GM12878 (cell line): ENCODE results near the gene SIRT3.
A peak's percentile ranks its signal among the peaks of the same experiment; 100 is the strongest.

ENCODE experiments used
- BHLHE40 ChIP-seq, 2 experiments: fragments of 450-650 bp in 1 of 2; IDR thresholded peaks; 2 replicates each; pipeline ENCODE4 v1.6.1; 2011 to 2017; ENCODE audit warnings: low read depth in 2 of 2, borderline replicate concordance in 1 of 2, improper control_type of control experiment in 1 of 2, low read length in 1 of 2, mild to moderate bottlenecking in 1 of 2
- CHD4 ChIP-seq: fragments of 200-600 bp; sonication (generic); IDR thresholded peaks from 2 replicates; pipeline ENCODE4 v1.6.1; 2016; ENCODE audit warnings: mild to moderate bottlenecking
- EGR1 ChIP-seq, 2 experiments: IDR thresholded peaks; 1 replicate in 1 of 2; 2 replicates in 1 of 2; pipeline ENCODE4 v1.6.1; 2011 to 2012; ENCODE audit warnings: low read depth in 2 of 2, low read length in 2 of 2, borderline replicate concordance in 1 of 2, mild to moderate bottlenecking in 1 of 2, moderate library complexity in 1 of 2
- FOXM1 ChIP-seq: IDR thresholded peaks from 2 replicates; pipeline ENCODE4 v1.6.1; 2012; ENCODE audit warnings: low read depth, mild to moderate bottlenecking, inconsistent platforms, low read length, moderate library complexity
- IKZF2 ChIP-seq, 2 experiments: fragments of 450-650 bp; IDR thresholded peaks; 2 replicates each; pipeline ENCODE4 v1.6.1; 2017; ENCODE audit warnings: mild to moderate bottlenecking in 2 of 2, moderate library complexity in 2 of 2
- NBN ChIP-seq: fragments of 450-650 bp; IDR thresholded peaks from 2 replicates; pipeline ENCODE4 v1.6.1; 2016
- POLR2A ChIP-seq: IDR thresholded peaks from 2 replicates; pipeline ENCODE4 v1.6.1; 2011; ENCODE audit warnings: low read depth, mild to moderate bottlenecking, low read length
- SREBF1 ChIP-seq: IDR thresholded peaks from 2 replicates; pipeline ENCODE4 v1.6.1; 2012; ENCODE audit warnings: mild to moderate bottlenecking, low read length
- TAF1 ChIP-seq: IDR thresholded peaks from 2 replicates; pipeline ENCODE4 v1.6.1; 2011; ENCODE audit warnings: mild to moderate bottlenecking, low read depth, low read length, borderline replicate concordance
- TCF3 ChIP-seq: IDR thresholded peaks from 2 replicates; pipeline ENCODE4 v1.6.1; 2012; ENCODE audit warnings: low read depth, mild to moderate bottlenecking, low read length, borderline replicate concordance; ENCODE audit not compliant: insufficient read depth
- ZNF24 ChIP-seq: fragments of 450-650 bp; IDR thresholded peaks from 2 replicates; pipeline ENCODE4 v1.6.1; 2017; ENCODE audit warnings: antibody characterized with exemption, mild to moderate bottlenecking
- TF ChIP-seq, protein P1 (sequence below): IDR thresholded peaks from 2 replicates; pipeline ENCODE4 v1.6.1; 2012; ENCODE audit warnings: low read depth, low read length, improper control_type of control experiment
- TF ChIP-seq, protein P2 (sequence below), 3 experiments: IDR thresholded peaks in 2 of 3; conservative IDR thresholded peaks in 1 of 3; 2 replicates each; pipeline ENCODE4 v1.5.1; 2011; ENCODE audit warnings: low read depth in 3 of 3, low read length in 3 of 3, mild to moderate bottlenecking in 3 of 3, control low read depth in 2 of 3, moderate library complexity in 2 of 3, inconsistent platforms in 1 of 3, mixed read lengths in 1 of 3; ENCODE audit not compliant: control insufficient read depth in 2 of 3, insufficient read depth in 1 of 3; ENCODE audit errors: extremely low read depth in 1 of 3
- TF ChIP-seq, protein P3 (sequence below): IDR thresholded peaks from 2 replicates; pipeline ENCODE4 v1.6.1; 2012; ENCODE audit warnings: mild to moderate bottlenecking, low read depth, low read length

DNA sequence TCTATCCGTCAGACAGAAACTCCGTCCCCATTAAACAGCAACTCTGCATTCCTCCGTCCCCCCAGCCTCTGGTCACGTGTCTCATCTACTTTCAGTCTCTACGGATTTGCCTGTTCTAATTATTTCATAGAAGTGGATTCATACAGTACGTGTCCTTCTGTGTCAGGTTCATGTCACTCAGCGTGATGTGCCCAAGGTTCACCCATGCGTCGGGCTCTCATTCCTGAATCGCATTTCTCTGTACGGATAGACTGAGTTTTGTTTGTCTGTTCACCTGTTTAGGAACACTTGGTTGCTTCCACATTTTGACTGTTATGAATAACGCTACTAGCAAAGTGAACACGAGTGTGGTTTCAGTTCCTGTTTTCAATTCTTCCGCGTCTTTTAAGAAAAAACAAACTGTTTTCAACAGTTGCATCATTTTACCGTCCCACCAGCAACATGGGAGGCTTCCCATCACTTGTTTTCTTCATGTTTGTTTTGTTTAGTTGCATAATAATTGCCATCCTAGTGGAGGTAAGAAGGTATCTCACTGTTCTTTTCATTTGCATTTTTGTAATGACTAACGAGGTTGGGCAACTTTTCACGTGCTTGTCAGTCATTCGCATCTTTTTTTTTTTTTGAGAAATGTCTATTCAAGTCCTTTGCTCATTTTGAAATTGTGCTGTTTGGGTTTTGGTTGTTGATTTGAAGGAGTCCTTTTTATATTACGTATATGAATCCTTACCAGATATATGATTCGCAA is 33.2 kb upstream of the SIRT3 start:
- TF ChIP-seq NBN (peak; percentile 91), ZNF24 (peak; percentile 67; the same call in 1 of the 2 replicates), BHLHE40 (IDR thresholded peaks at IDR 0.05; ENCODE audit: borderline replicate concordance in 1 of 2, low read depth in 2 of 2, low read length in 1 of 2) (peak; percentile 90 to 94), SREBF1 (no peak; the same call in none of the 2 replicates), EGR1 (IDR thresholded peaks at IDR 0.05; ENCODE audit: borderline replicate concordance in 1 of 2, low read depth in 2 of 2, low read length in 2 of 2) (no peak), IKZF2 (IDR thresholded peaks at IDR 0.05) (peak; percentile 94 to 95), CHD4 (0 out of 2 replicates have a peak, but pooled peaks have one; percentile 19), POLR2A (no peak; the same call in 1 of the 2 replicates), FOXM1 (peak; percentile 96), TCF3 (peak; percentile 88; the same call in 1 of the 2 replicates), TAF1 (peak; percentile 57)
- TF ChIP-seq, protein P1, sequence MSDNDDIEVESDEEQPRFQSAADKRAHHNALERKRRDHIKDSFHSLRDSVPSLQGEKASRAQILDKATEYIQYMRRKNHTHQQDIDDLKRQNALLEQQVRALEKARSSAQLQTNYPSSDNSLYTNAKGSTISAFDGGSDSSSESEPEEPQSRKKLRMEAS, result peak; percentile 17; the same call in 1 of the 2 replicates
- TF ChIP-seq, protein P2, sequence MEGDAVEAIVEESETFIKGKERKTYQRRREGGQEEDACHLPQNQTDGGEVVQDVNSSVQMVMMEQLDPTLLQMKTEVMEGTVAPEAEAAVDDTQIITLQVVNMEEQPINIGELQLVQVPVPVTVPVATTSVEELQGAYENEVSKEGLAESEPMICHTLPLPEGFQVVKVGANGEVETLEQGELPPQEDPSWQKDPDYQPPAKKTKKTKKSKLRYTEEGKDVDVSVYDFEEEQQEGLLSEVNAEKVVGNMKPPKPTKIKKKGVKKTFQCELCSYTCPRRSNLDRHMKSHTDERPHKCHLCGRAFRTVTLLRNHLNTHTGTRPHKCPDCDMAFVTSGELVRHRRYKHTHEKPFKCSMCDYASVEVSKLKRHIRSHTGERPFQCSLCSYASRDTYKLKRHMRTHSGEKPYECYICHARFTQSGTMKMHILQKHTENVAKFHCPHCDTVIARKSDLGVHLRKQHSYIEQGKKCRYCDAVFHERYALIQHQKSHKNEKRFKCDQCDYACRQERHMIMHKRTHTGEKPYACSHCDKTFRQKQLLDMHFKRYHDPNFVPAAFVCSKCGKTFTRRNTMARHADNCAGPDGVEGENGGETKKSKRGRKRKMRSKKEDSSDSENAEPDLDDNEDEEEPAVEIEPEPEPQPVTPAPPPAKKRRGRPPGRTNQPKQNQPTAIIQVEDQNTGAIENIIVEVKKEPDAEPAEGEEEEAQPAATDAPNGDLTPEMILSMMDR (IDR thresholded peaks at IDR 0.05 in 2 of 3, conservative IDR thresholded peaks at IDR 0.05 in 1 of 3; ENCODE audit: control insufficient read depth in 2 of 3, extremely low read depth in 1 of 3, insufficient read depth in 1 of 3, low read depth in 3 of 3, low read length in 3 of 3), result no peak
- TF ChIP-seq, protein P3, sequence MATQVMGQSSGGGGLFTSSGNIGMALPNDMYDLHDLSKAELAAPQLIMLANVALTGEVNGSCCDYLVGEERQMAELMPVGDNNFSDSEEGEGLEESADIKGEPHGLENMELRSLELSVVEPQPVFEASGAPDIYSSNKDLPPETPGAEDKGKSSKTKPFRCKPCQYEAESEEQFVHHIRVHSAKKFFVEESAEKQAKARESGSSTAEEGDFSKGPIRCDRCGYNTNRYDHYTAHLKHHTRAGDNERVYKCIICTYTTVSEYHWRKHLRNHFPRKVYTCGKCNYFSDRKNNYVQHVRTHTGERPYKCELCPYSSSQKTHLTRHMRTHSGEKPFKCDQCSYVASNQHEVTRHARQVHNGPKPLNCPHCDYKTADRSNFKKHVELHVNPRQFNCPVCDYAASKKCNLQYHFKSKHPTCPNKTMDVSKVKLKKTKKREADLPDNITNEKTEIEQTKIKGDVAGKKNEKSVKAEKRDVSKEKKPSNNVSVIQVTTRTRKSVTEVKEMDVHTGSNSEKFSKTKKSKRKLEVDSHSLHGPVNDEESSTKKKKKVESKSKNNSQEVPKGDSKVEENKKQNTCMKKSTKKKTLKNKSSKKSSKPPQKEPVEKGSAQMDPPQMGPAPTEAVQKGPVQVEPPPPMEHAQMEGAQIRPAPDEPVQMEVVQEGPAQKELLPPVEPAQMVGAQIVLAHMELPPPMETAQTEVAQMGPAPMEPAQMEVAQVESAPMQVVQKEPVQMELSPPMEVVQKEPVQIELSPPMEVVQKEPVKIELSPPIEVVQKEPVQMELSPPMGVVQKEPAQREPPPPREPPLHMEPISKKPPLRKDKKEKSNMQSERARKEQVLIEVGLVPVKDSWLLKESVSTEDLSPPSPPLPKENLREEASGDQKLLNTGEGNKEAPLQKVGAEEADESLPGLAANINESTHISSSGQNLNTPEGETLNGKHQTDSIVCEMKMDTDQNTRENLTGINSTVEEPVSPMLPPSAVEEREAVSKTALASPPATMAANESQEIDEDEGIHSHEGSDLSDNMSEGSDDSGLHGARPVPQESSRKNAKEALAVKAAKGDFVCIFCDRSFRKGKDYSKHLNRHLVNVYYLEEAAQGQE, result no peak
